ENCODE measurements around the gene SEC61G. TPM values are rescaled to one million over a fixed set of nuclear protein-coding genes. Genes with fewer than 3 reads are reported as not detected.

SEC61G gene
- total RNA-seq, 1 experiment from 2014 or later = 246 TPM

GRCh38 chr7:54773472-54774399 is 14.7 kb upstream of the SEC61G start:
- TF ChIP-seq CTCF (IDR thresholded peaks at IDR 0.05; ENCODE audit: unreplicated experiment) = peak; percentile 80
- H3K27ac Mint-ChIP-seq (ENCODE audit: low read depth, unreplicated experiment) = peak overlapping the region; percentile 75
- no TSS peak for BruUV-seq (replicated peaks)
- DNase-seq (ENCODE audit: unreplicated experiment) = peak; percentile 90
- H3K27me3 Mint-ChIP-seq (ENCODE audit: insufficient read depth, unreplicated experiment) = no peaks in the 10 kb centered on the region
- intact Hi-C loops (cut with micrococcal nuclease) = loop anchor here (1.0 to 5.0 kb wide), 9 partner anchors 57 to 642 kb away; partner anchors contain the start of gene LANCL2
- ChIA-PET POLR2A (interaction anchor here (0.8 to 3.0 kb wide), 7 partner anchors 14 to 481 kb away, joined by 3 to 19 read pairs (median 5); partner anchors contain the start of gene SEC61G), CTCF (interaction anchor here (0.6 to 17.2 kb wide), 98 partner anchors 9 to 1404 kb away, joined by 3 to 309 read pairs (median 4); partner anchors contain the start of genes EGFR and SEC61G)
- no peaks in the 10 kb centered on the region for H3K36me3 Mint-ChIP-seq (ENCODE audit: insufficient read depth, unreplicated experiment)
- H3K4me1 Mint-ChIP-seq (ENCODE audit: insufficient read depth, unreplicated experiment) = peaks cover 13% of the 10 kb centered on the region
- peak overlapping the region; percentile 75 for H3K4me3 Mint-ChIP-seq (ENCODE audit: unreplicated experiment)
- H3K9me3 Mint-ChIP-seq (ENCODE audit: unreplicated experiment) = peaks cover 15% of the 10 kb centered on the region

GRCh38 chr7:54769203-54769602 is 10.2 kb upstream of the SEC61G start:
- DNase-seq (ENCODE audit: unreplicated experiment) = no peak
- CTCF ChIA-PET = interaction anchor here (0.6 to 17.2 kb wide), 7 partner anchors 10 to 1565 kb away, joined by 3 to 309 read pairs (median 3); no protein-coding TSS in a partner anchor
- no peak for TF ChIP-seq CTCF (IDR thresholded peaks at IDR 0.05; ENCODE audit: unreplicated experiment)
- Mint-ChIP-seq H3K36me3 (ENCODE audit: insufficient read depth, unreplicated experiment) (no peaks in the 10 kb centered on the region), H3K4me3 (ENCODE audit: unreplicated experiment) (no peak overlapping the region), H3K9me3 (ENCODE audit: unreplicated experiment) (no peaks in the 10 kb centered on the region), H3K4me1 (ENCODE audit: insufficient read depth, unreplicated experiment) (peaks cover 11% of the 10 kb centered on the region), H3K27me3 (ENCODE audit: insufficient read depth, unreplicated experiment) (no peaks in the 10 kb centered on the region), H3K27ac (ENCODE audit: low read depth, unreplicated experiment) (no peak overlapping the region)
- intact Hi-C loops (cut with micrococcal nuclease) = no loop called here
- no TSS peak for BruUV-seq (replicated peaks)
- POLR2A ChIA-PET = interaction anchor here (1.8 kb wide), 1 partner anchor 10 kb away, joined by 12 read pairs; the partner anchor contains the start of gene SEC61G

- Mint-ChIP-seq H3K9me3 (ENCODE audit: unreplicated experiment) (no peaks in the 10 kb centered on the region), H3K4me1 (ENCODE audit: insufficient read depth, unreplicated experiment) (no peaks in the 10 kb centered on the region), H3K36me3 (ENCODE audit: insufficient read depth, unreplicated experiment) (no peaks in the 10 kb centered on the region), H3K27me3 (ENCODE audit: insufficient read depth, unreplicated experiment) (no peaks in the 10 kb centered on the region), H3K27ac (ENCODE audit: low read depth, unreplicated experiment) (no peak overlapping the region), H3K4me3 (ENCODE audit: unreplicated experiment) (no peak overlapping the region)
- no TSS peak for BruUV-seq (replicated peaks)
- CTCF ChIA-PET = interaction anchor here (0.6 to 17.2 kb wide), 3 partner anchors 9 to 489 kb away, joined by 4 to 309 read pairs (median 19); no protein-coding TSS in a partner anchor
- intact Hi-C loops (cut with micrococcal nuclease) = no loop called here
- POLR2A ChIA-PET = interaction anchor here (0.5 kb wide), 1 partner anchor 238 kb away, joined by 3 read pairs; no protein-coding TSS in a partner anchor
- peak; percentile 21 for DNase-seq (ENCODE audit: unreplicated experiment)
- no peak for TF ChIP-seq CTCF (IDR thresholded peaks at IDR 0.05; ENCODE audit: unreplicated experiment)
Observed at GRCh38 chr7:54764861-54765260, 5.8 kb upstream of the SEC61G start.

DNA sequence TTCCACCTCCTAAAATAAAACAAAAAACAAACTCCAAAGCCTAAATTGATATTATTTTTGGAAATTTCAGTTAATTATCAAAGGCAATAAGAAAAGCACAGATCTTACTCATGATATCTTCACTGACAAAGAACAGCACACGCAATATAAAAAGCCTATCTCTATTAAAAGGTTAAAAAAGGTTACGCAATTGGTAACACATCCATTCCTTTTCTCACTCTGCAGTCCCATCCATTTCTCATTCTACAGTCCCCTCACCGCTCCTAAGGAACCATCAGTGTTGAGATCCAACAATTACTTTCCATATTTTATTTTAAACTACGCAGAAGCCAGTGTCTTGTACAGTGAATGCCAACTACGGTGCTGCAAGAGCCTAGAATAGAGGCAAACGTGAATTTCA is 1.3 kb downstream of the SEC61G start:
- TF ChIP-seq CTCF (IDR thresholded peaks at IDR 0.05; ENCODE audit: unreplicated experiment) = no peak
- no peaks in the 10 kb centered on the region for H3K9me3 Mint-ChIP-seq (ENCODE audit: unreplicated experiment)
- no peak for DNase-seq (ENCODE audit: unreplicated experiment)
- H3K27me3 Mint-ChIP-seq (ENCODE audit: insufficient read depth, unreplicated experiment) = no peaks in the 10 kb centered on the region
- peak overlapping the region; percentile 94 for H3K4me3 Mint-ChIP-seq (ENCODE audit: unreplicated experiment)
- POLR2A ChIA-PET = interaction anchor here (1.0 to 2.7 kb wide), 4 partner anchors 12 to 375 kb away, joined by 3 to 24 read pairs (median 10); partner anchors contain the start of gene EGFR
- H3K27ac Mint-ChIP-seq (ENCODE audit: low read depth, unreplicated experiment) = peak overlapping the region; percentile 96
- intact Hi-C loops (cut with micrococcal nuclease) = loop anchor here (5.0 kb wide), 1 partner anchor 660 kb away; no protein-coding TSS in a partner anchor
- H3K36me3 Mint-ChIP-seq (ENCODE audit: insufficient read depth, unreplicated experiment) = peaks cover 39% of the 10 kb centered on the region
- CTCF ChIA-PET = interaction anchor here (3.1 kb wide), 1 partner anchor 498 kb away, joined by 15 read pairs; no protein-coding TSS in a partner anchor
- peaks cover 5% of the 10 kb centered on the region for H3K4me1 Mint-ChIP-seq (ENCODE audit: insufficient read depth, unreplicated experiment)
- BruUV-seq (replicated peaks) = no TSS peak
